HepG2 (cell line): ENCODE measurements around the gene KCNMB2.

Source experiments
- DMAP1 ChIP-seq: IDR thresholded peaks from 2 replicates; pipeline ENCODE4 v1.6.1; 2016
- PHF20 ChIP-seq: sonication (generic); formaldehyde crosslinking; IDR thresholded peaks from 2 replicates; pipeline ENCODE4 v1.5.0; 2020; ENCODE audit warnings: mild to moderate bottlenecking, missing genetic modification reagents

- TF ChIP-seq DMAP1: no peak
- no peak for TF ChIP-seq PHF20
These were observed 133.5 kb downstream of the KCNMB2 start for GRCh38 chr3:178669758-178670157.
